Peyer's patch (tissue), 4 donors: ENCODE data around the gene SCN5A.

Source experiments
- POLR2A ChIP-seq, 2 donors: fragments of 450-650 bp; IDR thresholded peaks; one replicate each; pipeline ENCODE4 v1.5.1; 2017; ENCODE audit warnings: antibody characterized with exemption in 2 of 2, mild to moderate bottlenecking in 2 of 2, moderate library complexity in 2 of 2
- TF ChIP-seq, protein P1 (sequence below), 6 experiments: fragments of 450-650 bp in 4 of 6; fragments of 200-600 bp in 2 of 6; sonication (generic) in 1 of 6; IDR thresholded peaks; one replicate each; pipeline ENCODE4 v1.5.1; 2017 to 2019; ENCODE audit warnings: antibody characterized with exemption in 6 of 6, mild to moderate bottlenecking in 3 of 6, moderate library complexity in 1 of 6

DNA sequence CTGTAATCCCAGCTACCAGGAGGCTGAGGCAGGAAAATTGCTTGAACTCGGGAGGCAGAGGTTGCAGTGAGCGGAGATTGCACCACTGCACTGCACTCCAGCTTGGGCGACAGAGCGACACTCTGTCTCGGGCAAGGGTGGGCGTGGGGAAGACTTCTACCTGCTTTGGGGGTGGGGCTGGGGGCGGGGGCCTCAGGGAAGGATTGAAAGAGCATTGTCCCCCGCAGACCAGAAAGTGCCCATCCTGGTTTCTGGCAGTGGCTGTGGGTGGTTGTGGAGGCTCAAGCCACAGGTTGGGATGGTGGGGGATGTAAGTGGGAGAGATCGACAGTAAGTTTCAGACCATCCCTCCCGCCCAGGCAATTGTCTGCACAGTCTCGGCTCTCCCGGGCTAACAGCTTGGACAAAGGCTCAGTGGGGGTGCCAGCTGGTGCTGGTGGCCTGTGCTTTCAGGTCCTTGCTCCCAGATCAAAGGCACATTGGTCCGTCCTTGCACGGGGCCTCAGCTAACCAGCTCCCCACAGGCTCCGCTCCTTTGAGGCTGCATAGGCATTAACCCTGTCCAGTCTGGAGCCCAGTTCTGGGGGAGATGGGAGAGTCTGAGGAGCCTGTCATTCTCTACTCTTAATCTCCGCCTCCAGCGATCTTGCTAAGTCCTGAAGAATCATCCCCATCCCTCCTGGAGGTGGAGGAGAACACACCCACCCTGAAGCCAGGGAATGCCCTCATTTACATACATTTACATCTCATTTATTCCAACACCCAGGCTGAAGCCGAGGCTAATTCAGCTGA lies 8.6 kb downstream of the SCN5A start:
- no peak for TF ChIP-seq POLR2A (IDR thresholded peaks at IDR 0.05)
- TF ChIP-seq, protein P1, sequence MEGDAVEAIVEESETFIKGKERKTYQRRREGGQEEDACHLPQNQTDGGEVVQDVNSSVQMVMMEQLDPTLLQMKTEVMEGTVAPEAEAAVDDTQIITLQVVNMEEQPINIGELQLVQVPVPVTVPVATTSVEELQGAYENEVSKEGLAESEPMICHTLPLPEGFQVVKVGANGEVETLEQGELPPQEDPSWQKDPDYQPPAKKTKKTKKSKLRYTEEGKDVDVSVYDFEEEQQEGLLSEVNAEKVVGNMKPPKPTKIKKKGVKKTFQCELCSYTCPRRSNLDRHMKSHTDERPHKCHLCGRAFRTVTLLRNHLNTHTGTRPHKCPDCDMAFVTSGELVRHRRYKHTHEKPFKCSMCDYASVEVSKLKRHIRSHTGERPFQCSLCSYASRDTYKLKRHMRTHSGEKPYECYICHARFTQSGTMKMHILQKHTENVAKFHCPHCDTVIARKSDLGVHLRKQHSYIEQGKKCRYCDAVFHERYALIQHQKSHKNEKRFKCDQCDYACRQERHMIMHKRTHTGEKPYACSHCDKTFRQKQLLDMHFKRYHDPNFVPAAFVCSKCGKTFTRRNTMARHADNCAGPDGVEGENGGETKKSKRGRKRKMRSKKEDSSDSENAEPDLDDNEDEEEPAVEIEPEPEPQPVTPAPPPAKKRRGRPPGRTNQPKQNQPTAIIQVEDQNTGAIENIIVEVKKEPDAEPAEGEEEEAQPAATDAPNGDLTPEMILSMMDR (IDR thresholded peaks at IDR 0.05), result no peak
